ENCODE results near the gene MAP2K4.

The MAP2K4 gene

DNA sequence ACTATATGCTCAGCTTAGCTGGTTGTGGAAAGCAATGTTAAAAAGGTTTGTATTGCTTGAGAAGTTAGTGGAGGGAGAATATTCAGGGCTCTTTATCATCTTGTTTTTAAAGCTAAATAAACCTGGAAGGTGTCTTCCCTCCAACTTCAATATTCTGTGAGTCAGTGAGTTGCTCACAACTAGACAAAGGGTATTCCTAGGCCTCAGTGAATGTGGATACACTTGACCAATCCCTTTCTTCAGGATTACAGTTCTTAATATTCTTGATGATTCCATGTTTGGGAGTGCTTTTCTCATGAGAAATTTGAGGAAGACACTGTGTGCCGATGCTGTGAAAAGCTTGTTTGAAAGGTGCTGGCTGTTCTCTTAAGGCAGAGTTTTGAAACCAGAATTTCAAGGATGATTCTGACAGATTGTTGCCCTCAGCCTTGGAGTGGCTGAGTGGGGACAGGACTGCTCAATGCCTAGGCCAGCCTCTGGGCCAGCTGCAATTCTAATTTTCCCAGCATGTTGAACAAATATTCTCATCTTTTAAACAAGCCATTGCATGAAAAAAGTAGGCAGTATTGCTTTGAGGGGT, 30.1 kb downstream of the MAP2K4 start:
- no peak for DNase-seq (ENCODE audit: low read depth)
- TF ChIP-seq, protein P1, sequence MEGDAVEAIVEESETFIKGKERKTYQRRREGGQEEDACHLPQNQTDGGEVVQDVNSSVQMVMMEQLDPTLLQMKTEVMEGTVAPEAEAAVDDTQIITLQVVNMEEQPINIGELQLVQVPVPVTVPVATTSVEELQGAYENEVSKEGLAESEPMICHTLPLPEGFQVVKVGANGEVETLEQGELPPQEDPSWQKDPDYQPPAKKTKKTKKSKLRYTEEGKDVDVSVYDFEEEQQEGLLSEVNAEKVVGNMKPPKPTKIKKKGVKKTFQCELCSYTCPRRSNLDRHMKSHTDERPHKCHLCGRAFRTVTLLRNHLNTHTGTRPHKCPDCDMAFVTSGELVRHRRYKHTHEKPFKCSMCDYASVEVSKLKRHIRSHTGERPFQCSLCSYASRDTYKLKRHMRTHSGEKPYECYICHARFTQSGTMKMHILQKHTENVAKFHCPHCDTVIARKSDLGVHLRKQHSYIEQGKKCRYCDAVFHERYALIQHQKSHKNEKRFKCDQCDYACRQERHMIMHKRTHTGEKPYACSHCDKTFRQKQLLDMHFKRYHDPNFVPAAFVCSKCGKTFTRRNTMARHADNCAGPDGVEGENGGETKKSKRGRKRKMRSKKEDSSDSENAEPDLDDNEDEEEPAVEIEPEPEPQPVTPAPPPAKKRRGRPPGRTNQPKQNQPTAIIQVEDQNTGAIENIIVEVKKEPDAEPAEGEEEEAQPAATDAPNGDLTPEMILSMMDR (conservative IDR thresholded peaks at IDR 0.05; ENCODE audit: low read length), result no peak
- H3K4me3 ChIP-seq (ENCODE audit: low read length), result no peak overlapping the region

DNA sequence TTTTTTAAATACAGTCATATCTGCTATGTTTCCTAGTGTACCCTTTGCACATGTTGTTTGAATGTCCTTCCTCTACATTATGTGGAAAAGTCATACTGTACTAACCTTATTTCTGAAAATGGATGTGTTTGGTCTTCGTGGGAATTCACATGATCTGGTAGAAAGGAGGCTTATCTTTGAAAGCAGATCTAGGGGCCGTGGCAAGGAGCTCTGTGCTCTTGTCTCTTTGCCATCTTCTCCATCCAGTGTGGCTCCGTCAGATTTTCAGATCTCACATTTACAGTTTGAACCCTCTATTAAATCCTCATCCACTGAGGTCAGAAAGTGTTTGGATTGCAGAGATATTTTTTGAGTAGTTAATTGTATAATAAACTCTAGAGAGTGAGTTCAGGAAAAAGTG, 32.9 kb downstream of the MAP2K4 start:
- H3K4me3 ChIP-seq (ENCODE audit: low read length), result no peak overlapping the region
- no peak for DNase-seq (ENCODE audit: low read depth)
- TF ChIP-seq, protein P1 (conservative IDR thresholded peaks at IDR 0.05; ENCODE audit: low read length), result no peak

DNA sequence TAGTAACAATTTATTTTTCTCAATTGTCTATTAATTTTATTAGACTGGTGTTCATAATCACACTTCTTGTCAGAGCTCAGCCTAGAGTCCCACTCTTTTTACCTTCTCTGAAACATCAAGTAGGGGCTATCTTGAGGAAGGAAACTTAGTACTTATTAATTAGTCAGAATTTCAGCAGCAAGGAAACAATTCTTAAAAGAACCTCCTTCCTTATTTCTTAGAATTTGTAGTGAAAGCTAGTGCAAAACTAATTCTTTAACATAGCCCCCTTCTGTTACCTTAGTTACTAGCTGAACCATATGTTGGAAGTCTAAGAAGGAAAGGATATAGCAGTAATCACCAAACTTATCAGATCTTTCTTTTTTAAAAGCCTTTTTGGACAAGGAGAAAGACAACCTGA, 35.2 kb downstream of the MAP2K4 start:
- H3K4me3 ChIP-seq (ENCODE audit: low read length), result no peak overlapping the region
- no peak for DNase-seq (ENCODE audit: low read depth)
- TF ChIP-seq, protein P1 (conservative IDR thresholded peaks at IDR 0.05; ENCODE audit: low read length), result no peak

DNA sequence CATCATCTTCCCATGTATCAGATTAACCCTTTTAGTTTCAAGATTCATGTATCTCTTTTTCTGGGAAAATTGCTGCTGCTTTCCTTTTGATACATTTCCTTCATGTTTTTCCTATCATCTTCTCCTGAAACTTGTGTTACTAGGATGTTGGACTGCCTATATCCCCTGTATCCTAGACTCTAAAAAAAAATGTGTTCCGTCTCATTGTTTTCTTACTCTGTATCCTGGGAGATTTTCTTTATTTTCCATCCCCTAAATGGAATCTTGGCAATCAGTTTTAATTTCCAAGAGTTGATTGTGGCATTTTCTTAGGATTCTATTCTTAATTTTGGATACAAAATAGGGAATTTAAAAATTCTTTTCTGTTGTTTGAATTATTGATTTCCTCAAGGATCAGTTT, 36.8 kb downstream of the MAP2K4 start:
- H3K4me3 ChIP-seq (ENCODE audit: low read length), result no peak overlapping the region
- DNase-seq (ENCODE audit: low read depth), result no peak
- TF ChIP-seq, protein P1 (conservative IDR thresholded peaks at IDR 0.05; ENCODE audit: low read length), result no peak

DNA sequence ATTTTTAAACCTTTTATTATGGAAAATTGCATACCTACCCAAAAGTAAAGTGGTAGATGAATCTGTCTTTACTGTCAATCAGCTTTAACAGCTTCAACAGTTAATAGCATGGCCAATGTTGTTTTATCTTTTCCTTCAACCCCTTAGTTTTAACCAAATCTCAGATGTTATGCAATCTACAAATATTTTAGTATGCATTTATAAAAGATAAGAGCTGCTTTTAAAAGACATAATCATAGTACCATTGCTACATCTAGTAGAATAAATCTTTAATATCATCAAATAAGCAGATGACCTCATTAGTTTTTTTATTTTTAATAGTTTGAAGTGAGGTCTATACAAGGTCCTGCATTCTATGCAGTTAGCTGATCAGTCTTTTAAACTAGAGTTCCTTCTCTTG, 37.9 kb downstream of the MAP2K4 start:
- no peak for DNase-seq (ENCODE audit: low read depth)
- no peak overlapping the region for H3K4me3 ChIP-seq (ENCODE audit: low read length)
- TF ChIP-seq, protein P1 (conservative IDR thresholded peaks at IDR 0.05; ENCODE audit: low read length), result no peak

DNA sequence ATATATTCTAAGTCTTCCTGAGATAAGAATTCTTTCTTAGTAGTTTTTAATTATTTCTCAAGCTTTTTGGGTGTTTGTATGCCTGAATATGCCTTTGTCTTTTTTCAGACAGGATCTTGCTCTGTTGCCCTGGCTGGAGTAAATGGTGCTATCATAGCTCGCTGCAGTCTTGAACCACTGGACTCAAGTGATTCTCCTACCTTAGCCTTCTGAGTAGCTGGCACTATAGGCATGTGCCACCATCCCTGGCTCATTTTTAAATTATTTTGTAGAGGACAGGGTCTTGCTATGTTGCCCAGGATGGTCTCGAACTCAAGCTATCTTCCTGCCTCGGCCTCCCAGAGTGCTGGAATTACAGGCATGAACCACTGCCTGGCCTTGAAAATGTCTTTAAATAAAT, 41.6 kb downstream of the MAP2K4 start:
- no peak for DNase-seq (ENCODE audit: low read depth)
- no peak overlapping the region for H3K4me3 ChIP-seq (ENCODE audit: low read length)
- TF ChIP-seq, protein P1 (conservative IDR thresholded peaks at IDR 0.05; ENCODE audit: low read length), result no peak

DNA sequence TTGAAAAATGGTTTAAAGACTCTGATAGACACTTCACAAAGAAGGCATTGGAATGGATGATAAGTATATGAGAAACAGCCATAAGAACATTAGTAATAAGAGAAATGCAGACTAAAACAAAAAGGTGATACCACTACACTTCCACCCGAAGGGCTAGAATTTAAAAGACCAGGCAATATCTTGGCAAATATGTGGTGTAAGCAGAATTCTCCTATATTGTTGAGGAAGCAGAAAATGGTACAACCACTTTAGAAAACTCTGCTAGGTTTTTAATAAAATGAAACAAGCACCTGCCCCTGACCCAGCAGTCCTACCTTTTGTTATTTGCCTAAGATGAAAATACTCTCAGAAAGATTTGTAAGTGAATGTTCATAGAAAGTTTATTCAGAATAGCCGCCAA, 43.7 kb downstream of the MAP2K4 start:
- TF ChIP-seq, protein P1 (conservative IDR thresholded peaks at IDR 0.05; ENCODE audit: low read length), result no peak
- no peak for DNase-seq (ENCODE audit: low read depth)
- H3K4me3 ChIP-seq (ENCODE audit: low read length), result no peak overlapping the region
